ENCODE measurements around the gene TBC1D2.
"Not testable (repeated sequence)": the region's sequence is repeated elsewhere in the genome, so short reads cannot be mapped to it uniquely, and the experiment has no call there.

TBC1D2 gene

GRCh38 chr9:98272083-98272482, 16.6 kb upstream of the TBC1D2 start:
- DNase-seq (ENCODE audit: low read depth in 2 of 2): no peak

DNA sequence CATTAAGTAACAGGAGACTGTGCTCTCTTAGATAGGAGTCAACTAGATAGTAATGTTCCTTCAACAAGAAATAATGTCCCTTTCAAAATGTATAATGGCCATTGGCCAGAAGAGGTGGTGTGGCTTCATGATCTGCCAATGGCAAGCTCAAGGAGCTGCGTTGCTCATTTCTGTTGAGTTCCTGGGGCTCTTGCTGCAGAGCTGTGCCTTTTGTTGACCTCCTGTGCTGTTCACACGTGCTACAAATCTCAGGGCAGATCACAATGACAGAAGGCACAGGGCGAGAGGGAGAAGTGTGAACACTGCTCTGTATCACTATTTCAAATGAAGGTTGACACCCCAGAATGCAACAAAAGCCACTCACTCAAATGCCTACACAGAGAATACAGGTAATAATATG, 16.0 kb upstream of the TBC1D2 start:
- no peak for DNase-seq (ENCODE audit: low read depth in 2 of 2)

GRCh38 chr9:98270284-98270683, 14.8 kb upstream of the TBC1D2 start:
- DNase-seq (ENCODE audit: low read depth in 2 of 2): not testable (repeated sequence)

GRCh38 chr9:98269652-98270051, 14.2 kb upstream of the TBC1D2 start:
- not testable (repeated sequence) for DNase-seq (ENCODE audit: low read depth in 2 of 2)

- DNase-seq (ENCODE audit: low read depth in 2 of 2): not testable (repeated sequence)
Measured at GRCh38 chr9:98267556-98267955, 12.1 kb upstream of the TBC1D2 start.

DNA sequence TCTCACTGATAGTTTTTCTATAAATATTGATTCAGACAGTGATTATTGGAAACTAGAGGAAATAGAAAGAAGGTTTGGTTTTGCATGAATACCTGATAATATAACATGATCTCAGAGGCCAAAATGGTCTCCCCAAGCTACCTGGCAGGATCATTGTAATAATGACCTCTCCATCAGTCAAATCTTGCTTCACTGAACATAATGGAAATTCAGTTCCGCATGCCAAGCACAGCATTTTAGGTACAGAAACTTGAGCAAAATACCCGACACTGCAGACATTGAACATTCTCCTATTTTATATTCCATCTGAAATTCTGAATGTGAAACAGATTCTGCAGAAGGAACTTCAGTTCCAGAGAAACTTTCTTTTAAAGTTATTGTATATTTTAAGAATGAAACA, 9.1 kb upstream of the TBC1D2 start:
- DNase-seq (ENCODE audit: low read depth in 2 of 2): no peak

DNA sequence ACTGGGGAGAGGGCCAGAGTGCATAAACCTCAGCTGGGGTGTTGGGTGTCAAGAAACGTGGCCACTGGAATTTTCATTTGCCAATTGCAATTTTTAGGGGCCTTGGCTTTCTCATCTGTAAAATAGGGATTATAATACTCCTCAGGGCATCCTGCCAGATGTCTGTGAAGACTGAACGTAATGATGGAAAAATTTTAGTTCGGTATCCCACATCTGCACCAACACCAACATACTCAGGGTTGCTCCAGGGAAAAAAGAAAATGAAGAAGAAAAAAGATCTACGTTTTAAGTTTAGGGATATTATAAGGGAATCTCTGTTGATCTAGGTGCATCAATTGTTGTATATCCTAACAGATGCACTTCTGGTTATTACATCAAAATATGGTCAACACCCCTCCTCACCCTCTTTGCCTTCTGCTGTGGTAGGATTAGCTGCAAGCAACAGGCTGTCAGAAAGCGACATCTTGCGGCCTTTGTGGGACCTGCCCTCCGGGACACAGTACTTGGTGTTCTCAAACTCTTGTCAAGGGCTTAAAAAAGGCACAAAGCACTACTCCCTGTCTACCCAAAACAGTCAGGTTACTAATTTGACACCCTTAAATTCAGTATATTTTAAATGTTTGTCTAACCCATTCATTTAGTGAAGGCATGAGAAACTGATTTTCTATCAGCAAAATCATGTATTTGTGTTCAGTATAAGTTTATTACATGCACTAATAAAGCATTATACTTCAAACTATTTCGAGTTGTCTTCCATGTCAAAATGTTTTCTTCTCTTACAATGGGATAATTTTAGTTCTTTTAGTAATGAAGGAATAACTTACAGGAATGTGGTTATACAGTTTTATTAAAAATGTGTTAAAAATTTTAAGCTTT, 8.3 kb upstream of the TBC1D2 start:
- peak; percentile 58 to 75 for DNase-seq (ENCODE audit: low read depth in 2 of 2)

DNA sequence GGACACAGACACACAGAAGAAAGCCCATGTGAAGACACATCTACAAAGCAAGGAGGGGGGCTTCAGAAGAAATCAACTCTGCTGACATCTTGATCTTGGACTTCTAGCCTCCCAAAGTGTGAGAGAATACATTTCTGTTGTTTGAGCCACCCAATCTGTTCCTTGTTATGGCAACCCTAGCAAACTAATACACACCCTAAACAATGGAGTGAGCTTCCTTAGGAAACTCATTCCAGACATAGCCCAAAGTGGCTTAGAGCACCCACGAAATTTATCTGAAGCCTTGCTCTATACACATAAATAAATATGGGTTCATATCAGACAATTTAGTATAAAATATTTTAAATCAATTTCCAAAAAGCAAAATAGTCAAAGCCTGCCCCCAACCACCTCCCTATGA, 7.6 kb upstream of the TBC1D2 start:
- DNase-seq (ENCODE audit: low read depth in 2 of 2): no peak

- no peak for DNase-seq (ENCODE audit: low read depth in 2 of 2)
Measured at GRCh38 chr9:98262056-98262455, 6.6 kb upstream of the TBC1D2 start.

- DNase-seq (ENCODE audit: low read depth in 2 of 2): no peak
Measured at GRCh38 chr9:98260635-98261034, 5.2 kb upstream of the TBC1D2 start.

- DNase-seq (ENCODE audit: low read depth in 2 of 2): no peak
Measured at GRCh38 chr9:98259791-98260190, 4.3 kb upstream of the TBC1D2 start.

DNA sequence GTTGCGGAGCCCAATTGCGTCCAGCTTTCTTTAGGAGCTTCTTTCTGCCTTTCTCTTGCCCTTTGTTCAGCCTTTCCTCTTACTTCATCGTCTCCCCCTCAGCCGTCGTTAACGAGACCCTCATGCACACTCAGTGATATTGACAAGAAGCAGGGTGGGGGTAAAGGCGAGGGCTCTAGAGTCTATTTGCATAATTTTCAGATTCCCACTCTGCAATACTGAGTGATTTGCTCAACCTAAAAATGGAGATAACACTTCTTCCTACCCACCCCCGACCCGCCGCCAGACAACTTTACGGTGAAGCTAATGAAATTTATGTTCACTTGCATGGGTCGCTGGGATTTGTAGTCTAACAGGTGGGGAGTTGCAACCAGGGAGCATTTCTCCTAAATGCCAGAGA, 1.3 kb upstream of the TBC1D2 start:
- peak in 1 of 2 donors; percentile 11 for DNase-seq (ENCODE audit: low read depth in 2 of 2)

- DNase-seq (ENCODE audit: low read depth in 2 of 2): no peak
Measured at GRCh38 chr9:98255061-98255577, 330 bp downstream of the TBC1D2 start.

GRCh38 chr9:98254228-98255060, 1.0 kb downstream of the TBC1D2 start:
- no peak for DNase-seq (ENCODE audit: low read depth in 2 of 2)

GRCh38 chr9:98253565-98253964, 1.9 kb downstream of the TBC1D2 start:
- DNase-seq (ENCODE audit: low read depth in 2 of 2): no peak

GRCh38 chr9:98251551-98251950, 3.9 kb downstream of the TBC1D2 start:
- no peak for DNase-seq (ENCODE audit: low read depth in 2 of 2)

GRCh38 chr9:98249771-98250170, 5.7 kb downstream of the TBC1D2 start:
- DNase-seq (ENCODE audit: low read depth in 2 of 2): no peak

- DNase-seq (ENCODE audit: low read depth in 2 of 2): no peak
Measured at GRCh38 chr9:98248737-98249474, 6.5 kb downstream of the TBC1D2 start.

DNA sequence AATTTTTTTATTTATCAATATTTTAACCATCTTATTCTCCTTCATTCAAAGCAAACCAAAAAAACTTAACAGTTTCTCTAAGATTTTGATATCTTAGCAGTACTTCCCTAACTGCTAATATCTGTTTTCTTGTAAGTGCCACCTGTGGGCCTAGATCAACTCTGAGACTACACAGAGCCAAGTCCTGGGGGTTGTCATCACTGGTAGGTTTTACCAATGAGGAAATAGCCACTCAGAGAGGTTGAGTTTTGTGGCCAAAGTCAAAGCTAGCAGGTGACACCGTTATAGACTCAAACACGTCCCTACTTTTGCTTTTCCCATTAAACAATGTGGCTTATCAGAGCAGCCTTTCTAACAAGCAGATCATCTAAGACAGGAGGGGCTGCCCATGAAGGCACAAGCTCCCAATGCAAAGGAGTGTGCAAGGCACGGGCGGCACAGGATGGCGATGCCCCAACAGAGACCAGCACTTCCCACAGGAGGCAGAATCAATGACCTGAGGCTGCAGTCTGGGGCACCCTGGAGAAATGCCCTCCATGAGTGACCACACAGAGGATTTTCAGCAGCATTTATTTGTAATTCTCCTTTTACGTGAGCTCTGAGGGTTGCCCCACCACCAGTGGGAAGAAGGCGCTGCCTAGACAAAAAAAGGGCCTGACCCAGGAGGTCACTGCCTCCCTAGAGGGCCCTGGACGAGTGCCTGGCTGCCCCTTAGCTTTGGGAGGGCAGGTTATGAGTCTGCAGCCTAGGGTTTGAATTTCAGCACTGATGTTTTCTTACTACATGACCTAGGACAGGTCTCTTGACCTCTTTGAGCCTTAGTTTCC, 7.4 kb downstream of the TBC1D2 start:
- DNase-seq (ENCODE audit: low read depth in 2 of 2): no peak

DNA sequence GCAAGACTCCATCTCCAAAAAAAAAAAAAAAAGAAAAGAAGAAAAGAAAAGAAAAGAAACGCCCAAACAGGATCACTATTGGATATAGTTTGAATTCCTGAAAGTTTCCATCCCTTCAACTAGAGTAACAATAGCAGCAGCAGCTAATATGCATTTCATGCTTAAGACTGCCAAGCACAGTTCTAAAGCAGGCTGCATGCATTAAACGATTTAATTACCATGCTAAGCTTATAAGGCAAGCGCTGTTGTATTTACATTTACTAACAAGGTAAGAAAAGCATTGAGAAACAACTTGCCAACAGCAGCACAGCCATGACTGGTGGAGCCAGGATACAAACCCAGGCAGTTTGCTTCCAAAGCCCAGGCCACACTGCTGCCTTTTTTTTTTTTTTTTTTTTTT, 13.0 kb downstream of the TBC1D2 start:
- DNase-seq (ENCODE audit: low read depth in 2 of 2): no peak

All from stimulated activated CD8-positive, alpha-beta memory T cell treated with anti-CD3 and anti-CD28 coated beads, Interleukin-2, amount 100 ng/mL, for 1 hour (primary cell).